GM15510 (cell line): Measurements from ENCODE around the gene POLD2.

ENCODE experiments used
- POLR2A ChIP-seq: IDR thresholded peaks from 3 replicates; pipeline ENCODE4 v1.6.1; 2011; ENCODE audit warnings: borderline replicate concordance; ENCODE audit not compliant: insufficient read length; ENCODE audit errors: extremely low read depth

The POLD2 gene

DNA sequence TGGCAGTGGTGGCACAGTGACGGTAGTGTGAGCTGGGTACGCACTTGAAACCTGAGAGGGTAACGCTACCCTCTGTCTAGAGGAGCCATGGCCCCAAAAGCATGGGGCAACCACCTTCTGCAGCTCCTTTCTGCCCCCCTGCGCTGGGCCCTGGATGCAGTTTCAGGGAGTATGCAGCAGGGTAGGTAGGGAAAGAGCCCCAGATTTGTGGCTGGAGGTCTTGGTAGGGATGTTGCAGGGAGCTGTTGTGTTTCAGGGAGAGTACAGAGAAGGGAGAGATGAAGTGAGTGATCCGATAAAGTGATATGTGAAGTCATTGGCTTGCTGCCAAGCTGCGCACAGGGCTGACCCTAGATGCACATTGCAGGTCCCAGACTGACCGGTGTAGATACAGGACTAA, 55.3 kb downstream of the POLD2 start:
- TF ChIP-seq POLR2A, result peak; percentile 2

DNA sequence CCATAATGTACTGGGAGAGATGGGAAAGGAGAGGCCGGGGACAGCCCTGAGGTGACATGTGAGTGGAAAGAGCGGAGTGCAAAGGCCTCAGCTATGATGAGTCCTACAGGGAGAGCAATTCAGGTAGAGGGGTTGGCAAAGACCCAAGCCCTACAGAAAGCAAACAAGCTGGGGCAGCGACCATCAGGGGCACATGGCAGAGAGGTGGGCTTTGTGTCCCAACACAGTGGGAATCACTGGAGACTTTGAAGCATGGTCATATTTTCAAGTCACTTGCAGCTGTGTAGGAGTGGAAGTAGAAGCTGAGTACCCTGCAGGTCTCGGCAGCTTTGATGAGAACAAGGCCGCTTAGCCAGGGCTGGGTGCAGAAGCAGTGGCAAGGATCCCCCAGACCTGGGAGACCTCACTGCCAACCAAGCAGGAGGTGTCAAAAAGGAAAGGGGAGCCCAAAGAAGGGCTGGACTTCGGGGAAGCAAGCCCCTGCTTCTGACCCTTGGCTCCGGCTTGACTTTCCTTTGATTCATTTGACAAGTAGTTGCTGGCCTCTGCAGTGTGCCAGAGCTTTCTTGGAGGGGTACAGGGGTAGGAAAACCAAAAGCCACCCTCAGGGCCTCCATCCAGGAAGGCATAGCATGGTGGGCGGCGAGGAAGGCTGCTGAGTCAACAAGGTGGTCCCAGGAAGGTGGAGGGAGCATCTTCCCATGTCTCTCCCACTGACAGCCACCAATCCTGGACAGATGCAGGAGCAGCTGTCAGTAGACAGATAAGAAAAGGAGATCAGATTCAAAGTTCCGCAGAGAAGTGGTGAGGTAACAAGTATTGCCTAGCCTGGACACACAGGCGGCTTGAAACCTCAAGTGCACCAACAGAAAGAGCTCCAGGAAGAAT, 56.0 kb downstream of the POLD2 start:
- no peak for TF ChIP-seq POLR2A

DNA sequence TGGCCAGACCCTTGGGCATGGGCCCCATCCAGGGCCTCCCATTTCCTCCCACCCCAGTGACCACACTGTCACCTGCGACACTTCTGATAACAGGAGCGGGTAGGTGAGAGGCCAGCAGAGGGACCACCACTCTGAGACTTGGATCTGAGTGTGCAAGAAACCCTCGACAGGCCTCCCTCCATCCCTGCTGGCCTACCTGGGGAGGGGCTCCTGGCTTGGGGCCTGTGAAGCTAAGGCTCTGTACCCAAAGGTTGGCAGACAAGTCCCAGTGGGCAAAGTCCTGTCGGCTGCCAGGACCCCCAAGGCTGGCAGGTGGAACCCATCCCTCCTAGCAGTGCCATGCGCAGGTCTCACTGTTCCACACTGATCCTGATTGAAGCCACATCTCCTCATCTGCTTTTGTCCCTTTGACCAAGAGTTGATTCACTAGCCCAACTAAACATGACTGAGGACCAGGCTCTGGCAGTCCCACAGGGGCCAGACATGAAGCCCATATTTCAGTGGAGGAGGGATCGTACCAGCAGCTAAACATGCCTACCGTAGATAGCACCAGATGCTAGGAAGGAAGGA, 56.8 kb downstream of the POLD2 start:
- TF ChIP-seq POLR2A, result no peak

DNA sequence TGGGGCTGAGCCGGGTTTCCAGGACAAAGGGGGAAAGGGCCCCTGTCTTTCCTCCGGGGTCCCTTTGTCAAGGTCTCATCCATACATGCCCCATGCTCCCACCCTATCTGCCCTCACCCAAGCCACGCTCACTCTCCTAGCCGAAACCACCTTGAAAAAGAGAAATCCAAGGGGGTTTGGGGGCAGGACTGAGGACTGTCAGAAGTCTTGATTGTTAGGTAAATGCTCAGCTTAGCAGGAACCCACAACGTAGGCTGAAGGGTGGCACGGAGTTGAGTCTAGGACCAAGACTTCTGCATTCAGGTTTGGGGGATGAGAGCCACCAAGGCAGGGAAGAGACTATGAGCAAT, 57.3 kb downstream of the POLD2 start:
- TF ChIP-seq POLR2A, result no peak

- peak; percentile 11 for TF ChIP-seq POLR2A
Observed at GRCh38 chr7:44065431-44066110, 57.8 kb downstream of the POLD2 start, which contains the start of gene PGAM2. Gene PGAM2, minus strand, starts transcription at chr7:44065567. Its CDS starts 38 bp downstream, at chr7:44065529.

GRCh38 chr7:44064791-44065430, 58.4 kb downstream of the POLD2 start:
- no peak for TF ChIP-seq POLR2A
